ENCODE data around the gene MID1.
A peak's percentile ranks its signal among the peaks of the same experiment; 100 is the strongest.

Gene MID1

DNA sequence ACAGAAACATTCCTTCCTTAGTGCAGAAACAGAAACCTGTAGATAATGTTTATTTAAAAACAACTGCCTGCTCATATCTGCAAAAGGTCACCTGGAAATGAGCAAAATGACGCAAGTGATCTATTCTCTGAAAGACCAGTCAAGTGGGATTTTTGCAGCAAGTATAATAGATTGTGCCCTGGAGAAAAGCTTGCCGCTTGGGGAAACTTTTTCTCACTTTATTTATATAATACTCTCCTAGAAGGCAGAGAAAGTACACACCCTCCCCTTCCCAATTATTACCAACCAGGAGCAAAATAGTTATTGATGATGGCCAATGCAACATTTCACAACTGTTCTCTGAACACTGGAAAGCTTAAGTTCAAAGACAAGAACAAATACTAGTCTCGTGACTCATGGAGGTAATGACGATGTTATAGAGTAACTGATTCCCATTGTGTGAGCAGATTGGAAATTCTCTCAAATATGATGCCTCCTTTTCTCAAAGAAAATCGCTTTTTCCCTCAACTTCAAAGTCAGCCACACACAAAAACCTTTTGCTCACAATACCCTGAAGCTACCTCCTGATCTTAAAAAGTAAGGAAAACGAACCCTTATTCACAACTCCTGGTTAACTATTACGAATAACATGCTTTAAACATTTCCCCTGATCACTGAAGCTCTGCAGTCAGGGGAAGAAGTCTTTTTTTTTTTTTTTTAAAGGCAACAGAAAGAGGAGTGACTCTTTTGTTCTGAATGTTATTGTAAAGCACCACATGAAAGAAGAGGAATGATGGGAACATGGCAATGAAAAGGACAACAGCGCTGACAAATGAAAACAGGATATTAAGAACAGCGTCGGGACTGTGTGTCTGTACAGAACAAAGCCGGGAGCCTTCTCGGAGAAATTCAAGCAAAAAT, 41.0 kb downstream of the MID1 start:
- peaks cover 32% of the 10 kb centered on the region for H3K4me1 Mint-ChIP-seq
- H3K27me3 Mint-ChIP-seq (ENCODE audit: low read depth, poor library complexity): no peaks in the 10 kb centered on the region
- no peak for DNase-seq
- H3K9me3 Mint-ChIP-seq: peaks cover 43% of the 10 kb centered on the region
- H3K36me3 Mint-ChIP-seq (ENCODE audit: low read depth): peaks cover 38% of the 10 kb centered on the region
- TF ChIP-seq, protein P1, sequence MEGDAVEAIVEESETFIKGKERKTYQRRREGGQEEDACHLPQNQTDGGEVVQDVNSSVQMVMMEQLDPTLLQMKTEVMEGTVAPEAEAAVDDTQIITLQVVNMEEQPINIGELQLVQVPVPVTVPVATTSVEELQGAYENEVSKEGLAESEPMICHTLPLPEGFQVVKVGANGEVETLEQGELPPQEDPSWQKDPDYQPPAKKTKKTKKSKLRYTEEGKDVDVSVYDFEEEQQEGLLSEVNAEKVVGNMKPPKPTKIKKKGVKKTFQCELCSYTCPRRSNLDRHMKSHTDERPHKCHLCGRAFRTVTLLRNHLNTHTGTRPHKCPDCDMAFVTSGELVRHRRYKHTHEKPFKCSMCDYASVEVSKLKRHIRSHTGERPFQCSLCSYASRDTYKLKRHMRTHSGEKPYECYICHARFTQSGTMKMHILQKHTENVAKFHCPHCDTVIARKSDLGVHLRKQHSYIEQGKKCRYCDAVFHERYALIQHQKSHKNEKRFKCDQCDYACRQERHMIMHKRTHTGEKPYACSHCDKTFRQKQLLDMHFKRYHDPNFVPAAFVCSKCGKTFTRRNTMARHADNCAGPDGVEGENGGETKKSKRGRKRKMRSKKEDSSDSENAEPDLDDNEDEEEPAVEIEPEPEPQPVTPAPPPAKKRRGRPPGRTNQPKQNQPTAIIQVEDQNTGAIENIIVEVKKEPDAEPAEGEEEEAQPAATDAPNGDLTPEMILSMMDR (IDR thresholded peaks at IDR 0.05): no peak
- peak overlapping the region; percentile 49 for H3K27ac Mint-ChIP-seq
- H3K4me3 Mint-ChIP-seq: peak overlapping the region; percentile 59

DNA sequence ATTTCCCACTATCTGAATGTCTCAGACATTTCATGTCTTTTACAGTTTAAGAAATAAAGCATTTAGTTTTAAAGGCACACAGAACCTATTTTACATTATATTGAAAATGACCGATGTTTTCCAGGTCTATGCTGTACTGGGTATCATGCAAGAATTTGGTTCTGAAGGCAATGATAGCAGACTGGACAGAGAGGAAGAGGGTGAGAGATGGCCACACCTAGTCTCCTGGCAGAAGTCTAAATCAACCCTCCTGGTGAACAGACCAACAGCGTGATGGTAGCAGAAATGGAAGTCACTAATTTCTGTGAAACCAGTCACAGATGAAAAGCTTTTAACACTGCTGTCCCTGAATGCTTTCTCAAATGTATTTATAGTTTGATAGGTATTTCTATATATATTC, 41.9 kb downstream of the MID1 start:
- DNase-seq: no peak
- Mint-ChIP-seq H3K4me3 (no peak overlapping the region), H3K27ac (no peak overlapping the region), H3K4me1 (peaks cover 32% of the 10 kb centered on the region), H3K27me3 (ENCODE audit: low read depth, poor library complexity) (no peaks in the 10 kb centered on the region), H3K36me3 (ENCODE audit: low read depth) (peaks cover 39% of the 10 kb centered on the region), H3K9me3 (peaks cover 43% of the 10 kb centered on the region)
- TF ChIP-seq, protein P1 (IDR thresholded peaks at IDR 0.05): no peak

DNA sequence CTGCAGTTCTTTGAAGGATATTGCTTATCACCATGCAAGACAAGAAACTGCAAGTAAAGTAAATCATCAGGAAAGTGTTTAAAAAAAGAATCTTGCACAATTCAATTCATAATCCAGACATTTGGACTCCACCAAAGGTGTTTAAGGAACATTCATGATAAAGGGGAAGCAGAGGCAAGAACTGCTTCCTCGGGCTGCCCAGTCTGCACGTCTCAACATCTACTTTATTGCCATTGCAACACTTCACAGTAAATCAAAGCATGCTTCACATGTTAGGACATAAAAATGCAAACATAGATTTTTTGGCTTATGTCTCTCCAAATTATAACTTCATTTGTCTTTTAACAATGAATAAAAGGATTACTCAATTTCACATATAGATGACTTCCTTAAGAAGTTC, 42.5 kb downstream of the MID1 start:
- Mint-ChIP-seq H3K9me3 (peaks cover 43% of the 10 kb centered on the region), H3K27me3 (ENCODE audit: low read depth, poor library complexity) (no peaks in the 10 kb centered on the region), H3K4me3 (no peak overlapping the region), H3K4me1 (peaks cover 32% of the 10 kb centered on the region), H3K36me3 (ENCODE audit: low read depth) (peaks cover 39% of the 10 kb centered on the region), H3K27ac (no peak overlapping the region)
- no peak for DNase-seq
- TF ChIP-seq, protein P1 (IDR thresholded peaks at IDR 0.05): no peak

DNA sequence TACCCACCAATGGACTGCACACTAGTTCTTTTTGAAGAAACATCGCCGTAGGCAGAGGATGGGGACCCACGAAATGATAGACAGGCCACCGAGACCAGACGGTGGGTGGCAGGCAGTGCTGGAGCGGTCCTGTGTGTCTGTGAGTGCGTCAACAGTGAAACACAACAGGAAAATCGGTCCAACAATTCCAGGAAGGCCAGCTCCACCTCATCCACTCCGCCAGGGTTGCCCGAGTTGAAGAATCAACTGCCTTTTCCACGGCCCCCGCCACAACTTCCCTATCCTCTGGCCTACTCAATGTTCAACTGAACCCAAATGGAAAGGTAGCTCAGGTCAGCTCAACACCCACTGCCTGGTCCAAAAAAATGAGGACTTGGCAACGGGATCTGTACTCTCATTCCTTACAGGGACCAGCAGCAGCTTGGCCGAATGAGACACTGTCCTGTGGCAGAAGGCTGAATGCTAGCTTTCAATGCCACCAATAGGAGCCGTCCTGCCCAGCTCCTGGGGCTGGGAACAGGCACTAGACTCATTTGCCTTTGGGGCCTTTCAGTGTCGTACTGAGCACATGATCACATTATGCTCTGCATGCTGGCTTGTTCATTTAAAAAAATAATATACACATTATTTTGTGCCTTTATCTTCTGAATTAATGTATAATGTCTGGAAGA, 43.5 kb downstream of the MID1 start:
- TF ChIP-seq, protein P1 (IDR thresholded peaks at IDR 0.05): no peak
- Mint-ChIP-seq H3K4me1 (peaks cover 32% of the 10 kb centered on the region), H3K36me3 (ENCODE audit: low read depth) (peaks cover 43% of the 10 kb centered on the region), H3K27ac (no peak overlapping the region), H3K4me3 (no peak overlapping the region), H3K27me3 (ENCODE audit: low read depth, poor library complexity) (no peaks in the 10 kb centered on the region), H3K9me3 (peaks cover 46% of the 10 kb centered on the region)
- DNase-seq: no peak

DNA sequence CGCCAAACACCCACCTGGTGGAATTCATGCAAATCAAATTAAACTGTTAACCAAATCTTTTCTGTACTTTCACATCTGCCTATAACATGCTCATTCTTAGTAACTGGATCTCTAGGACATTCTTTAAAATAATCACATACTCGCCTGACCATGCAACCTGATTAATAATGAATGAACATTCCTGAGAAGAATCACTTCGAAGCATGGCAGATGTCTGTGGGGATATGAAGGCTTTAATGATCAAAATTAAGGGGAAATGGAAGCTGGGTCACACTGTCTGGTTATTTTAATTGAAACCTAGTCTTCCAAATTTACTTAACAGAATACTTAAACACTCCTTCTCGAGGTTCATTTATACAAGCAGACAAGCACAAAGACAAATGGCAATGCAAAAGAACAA, 44.2 kb downstream of the MID1 start:
- DNase-seq: no peak
- H3K9me3 Mint-ChIP-seq: peaks cover 44% of the 10 kb centered on the region
- TF ChIP-seq, protein P1 (IDR thresholded peaks at IDR 0.05): no peak
- H3K27ac Mint-ChIP-seq: no peak overlapping the region
- H3K27me3 Mint-ChIP-seq (ENCODE audit: low read depth, poor library complexity): no peaks in the 10 kb centered on the region
- peaks cover 32% of the 10 kb centered on the region for H3K4me1 Mint-ChIP-seq
- H3K4me3 Mint-ChIP-seq: no peak overlapping the region
- peaks cover 38% of the 10 kb centered on the region for H3K36me3 Mint-ChIP-seq (ENCODE audit: low read depth)

Data from nephron progenitor cell (in vitro differentiated cells).